Measurements from ENCODE around the gene HPD. TPM values are rescaled to one million over a fixed set of nuclear protein-coding genes. Genes with fewer than 3 reads are reported as not detected.

Gene HPD
- total RNA-seq, 2 donors from 2014 or later: 1.2 to 6.8 TPM

DNA sequence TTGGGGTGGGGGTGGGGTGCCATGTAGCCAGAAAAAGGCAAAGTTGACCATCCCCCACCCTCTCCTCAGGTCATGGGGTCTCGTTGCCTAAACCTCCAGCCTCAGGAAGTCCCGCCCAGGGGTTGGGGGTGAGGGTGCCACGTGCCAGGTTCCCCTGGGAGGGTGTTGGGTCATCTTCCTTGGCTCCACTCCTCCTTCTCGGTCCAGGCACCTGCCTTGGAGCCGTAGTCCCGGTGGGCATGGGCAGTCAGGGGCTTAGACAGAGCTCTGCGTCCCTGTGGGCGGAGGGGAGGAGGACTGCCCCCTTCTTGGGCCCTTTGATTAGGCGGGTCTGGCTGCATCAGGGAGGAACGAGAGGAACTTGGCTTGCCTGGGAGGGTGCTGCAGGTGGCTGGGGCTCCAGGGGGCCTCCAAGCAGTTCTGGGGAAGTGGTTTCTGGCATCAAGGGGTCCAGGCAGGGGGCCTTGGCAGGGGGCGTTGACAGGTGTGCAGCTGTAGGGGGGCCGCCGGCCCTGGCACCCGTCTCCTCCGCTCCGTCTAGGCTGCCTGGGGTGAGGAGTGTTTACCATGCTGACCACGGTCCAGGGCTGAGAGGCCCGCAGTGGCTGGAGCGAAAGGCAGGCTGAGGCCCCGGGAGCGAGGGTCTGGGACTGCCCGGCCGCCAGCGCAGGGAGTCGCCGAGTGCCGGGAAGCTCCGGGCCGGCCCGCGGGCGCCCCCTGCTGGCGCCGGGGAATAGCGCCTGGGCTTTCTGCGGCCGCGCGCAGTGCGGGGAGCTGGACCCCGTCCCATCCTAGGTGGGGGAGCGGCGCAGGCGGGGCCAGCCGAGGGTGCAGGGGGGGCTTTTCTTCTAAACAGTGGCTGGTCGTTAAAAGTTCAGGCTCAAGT is 47.0 kb downstream of the HPD start:
- H3K27ac ChIP-seq: peak overlapping the region; percentile 62 to 69
- H3K27me3 ChIP-seq (replicated peaks; ENCODE audit: insufficient read depth): no peaks in the 10 kb centered on the region
- peaks cover 26 to 55% of the 10 kb centered on the region in 2 donors for H3K4me1 ChIP-seq (ENCODE audit: control insufficient read depth in 1 of 2, low read depth in 2 of 2)
- H3K36me3 ChIP-seq: peaks cover 47% of the 10 kb centered on the region
- TF ChIP-seq, protein P1, sequence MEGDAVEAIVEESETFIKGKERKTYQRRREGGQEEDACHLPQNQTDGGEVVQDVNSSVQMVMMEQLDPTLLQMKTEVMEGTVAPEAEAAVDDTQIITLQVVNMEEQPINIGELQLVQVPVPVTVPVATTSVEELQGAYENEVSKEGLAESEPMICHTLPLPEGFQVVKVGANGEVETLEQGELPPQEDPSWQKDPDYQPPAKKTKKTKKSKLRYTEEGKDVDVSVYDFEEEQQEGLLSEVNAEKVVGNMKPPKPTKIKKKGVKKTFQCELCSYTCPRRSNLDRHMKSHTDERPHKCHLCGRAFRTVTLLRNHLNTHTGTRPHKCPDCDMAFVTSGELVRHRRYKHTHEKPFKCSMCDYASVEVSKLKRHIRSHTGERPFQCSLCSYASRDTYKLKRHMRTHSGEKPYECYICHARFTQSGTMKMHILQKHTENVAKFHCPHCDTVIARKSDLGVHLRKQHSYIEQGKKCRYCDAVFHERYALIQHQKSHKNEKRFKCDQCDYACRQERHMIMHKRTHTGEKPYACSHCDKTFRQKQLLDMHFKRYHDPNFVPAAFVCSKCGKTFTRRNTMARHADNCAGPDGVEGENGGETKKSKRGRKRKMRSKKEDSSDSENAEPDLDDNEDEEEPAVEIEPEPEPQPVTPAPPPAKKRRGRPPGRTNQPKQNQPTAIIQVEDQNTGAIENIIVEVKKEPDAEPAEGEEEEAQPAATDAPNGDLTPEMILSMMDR (IDR thresholded peaks at IDR 0.05): peak; percentile 100
- DNase-seq (ENCODE audit: low spot score) (no peak), ATAC-seq (ENCODE audit: insufficient number of reproducible peaks, low FRiP score, low read depth) (peak; percentile 72)
- no peaks in the 10 kb centered on the region for H3K9me3 ChIP-seq
- peak overlapping the region; percentile 84 for H3K4me3 ChIP-seq

DNA sequence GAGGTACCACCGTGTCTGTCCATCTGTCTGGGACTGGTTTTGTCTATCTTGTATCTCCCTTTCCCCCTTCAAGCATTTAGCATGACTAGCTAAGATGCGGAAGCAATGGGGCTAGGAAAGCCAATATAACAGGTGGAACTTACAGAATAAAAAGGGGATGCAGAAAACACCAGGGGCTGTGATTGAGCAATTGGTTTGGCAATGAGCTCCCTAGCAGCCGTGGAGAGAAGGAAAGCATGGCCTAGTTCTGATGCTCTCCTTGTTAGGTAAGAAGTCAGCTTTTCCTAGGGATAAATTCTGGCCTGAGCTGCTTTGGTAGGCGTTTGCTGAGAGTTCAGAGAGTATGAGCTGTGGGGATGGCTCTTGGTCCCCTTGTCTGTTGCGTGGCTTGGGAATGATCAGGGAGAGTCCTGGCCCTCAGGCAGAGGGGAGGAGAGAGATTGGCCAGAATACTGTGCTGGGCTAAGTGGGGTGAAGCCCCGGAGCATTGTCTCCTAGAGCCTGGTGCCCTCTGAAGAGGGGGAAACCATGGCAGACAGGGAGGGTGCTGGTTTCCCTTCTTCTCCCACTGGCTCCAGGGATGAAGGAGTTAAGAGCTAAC is 47.7 kb downstream of the HPD start:
- Histone ChIP-seq H3K4me1 (ENCODE audit: control insufficient read depth in 1 of 2, low read depth in 2 of 2) (peaks cover 34 to 62% of the 10 kb centered on the region in 2 donors), H3K36me3 (peaks cover 43% of the 10 kb centered on the region), H3K4me3 (peak overlapping the region; percentile 84), H3K9me3 (no peaks in the 10 kb centered on the region), H3K27ac (peak overlapping the region; percentile 62 to 69), H3K27me3 (replicated peaks; ENCODE audit: insufficient read depth) (no peaks in the 10 kb centered on the region)
- no peak for DNase-seq (ENCODE audit: low spot score)
- TF ChIP-seq, protein P1 (IDR thresholded peaks at IDR 0.05): no peak
- ATAC-seq (ENCODE audit: insufficient number of reproducible peaks, low FRiP score, low read depth): no peak

DNA sequence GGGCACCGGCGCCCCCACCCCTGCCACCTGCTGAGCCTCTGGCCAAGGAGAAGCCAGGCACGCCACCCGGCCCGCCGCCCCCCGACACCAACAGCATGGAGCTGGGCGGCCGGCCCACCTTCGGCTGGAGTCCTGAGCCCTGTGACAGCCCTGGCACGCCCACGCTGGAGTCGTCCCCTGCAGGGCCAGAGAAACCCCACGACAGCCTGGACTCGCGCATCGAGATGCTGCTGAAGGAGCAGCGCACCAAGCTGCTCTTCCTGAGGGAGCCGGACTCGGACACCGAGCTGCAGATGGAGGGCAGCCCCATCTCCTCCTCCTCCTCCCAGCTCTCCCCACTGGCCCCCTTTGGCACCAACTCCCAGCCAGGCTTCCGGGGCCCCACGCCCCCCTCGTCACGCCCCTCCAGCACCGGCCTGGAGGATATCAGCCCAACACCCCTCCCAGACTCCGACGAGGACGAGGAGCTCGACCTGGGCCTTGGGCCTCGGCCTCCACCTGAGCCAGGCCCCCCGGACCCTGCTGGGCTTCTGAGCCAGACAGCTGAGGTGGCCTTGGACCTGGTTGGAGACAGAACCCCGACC is 48.3 kb downstream of the HPD start:
- no peak for DNase-seq (ENCODE audit: low spot score)
- no peak for ATAC-seq (ENCODE audit: insufficient number of reproducible peaks, low FRiP score, low read depth)
- Histone ChIP-seq H3K27ac (no peak overlapping the region), H3K4me1 (ENCODE audit: control insufficient read depth in 1 of 2, low read depth in 2 of 2) (peaks cover 37 to 65% of the 10 kb centered on the region in 2 donors), H3K9me3 (no peaks in the 10 kb centered on the region), H3K4me3 (no peak overlapping the region), H3K27me3 (replicated peaks; ENCODE audit: insufficient read depth) (no peaks in the 10 kb centered on the region), H3K36me3 (peaks cover 40% of the 10 kb centered on the region)
- TF ChIP-seq, protein P1 (IDR thresholded peaks at IDR 0.05): no peak

DNA sequence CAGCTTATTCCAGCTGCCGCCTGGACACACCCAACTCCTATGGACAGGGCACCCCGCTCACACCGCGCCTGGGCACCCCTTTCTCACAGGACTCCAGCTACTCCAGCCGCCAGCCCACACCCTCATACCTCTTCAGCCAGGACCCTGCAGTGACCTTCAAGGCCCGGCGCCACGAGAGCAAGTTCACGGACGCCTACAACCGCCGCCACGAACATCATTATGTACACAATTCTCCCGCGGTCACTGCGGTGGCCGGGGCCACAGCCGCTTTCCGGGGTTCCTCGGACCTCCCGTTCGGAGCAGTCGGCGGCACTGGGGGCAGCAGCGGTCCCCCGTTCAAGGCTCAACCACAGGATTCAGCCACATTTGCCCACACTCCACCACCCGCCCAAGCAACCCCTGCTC is 48.9 kb downstream of the HPD start:
- TF ChIP-seq, protein P1 (IDR thresholded peaks at IDR 0.05): no peak
- Histone ChIP-seq H3K4me1 (ENCODE audit: control insufficient read depth in 1 of 2, low read depth in 2 of 2) (peaks cover 37 to 65% of the 10 kb centered on the region in 2 donors), H3K27me3 (replicated peaks; ENCODE audit: insufficient read depth) (no peaks in the 10 kb centered on the region), H3K4me3 (no peak overlapping the region), H3K27ac (no peak overlapping the region), H3K9me3 (no peaks in the 10 kb centered on the region), H3K36me3 (peaks cover 36% of the 10 kb centered on the region)
- DNase-seq (ENCODE audit: low spot score) (no peak), ATAC-seq (ENCODE audit: insufficient number of reproducible peaks, low FRiP score, low read depth) (no peak)

DNA sequence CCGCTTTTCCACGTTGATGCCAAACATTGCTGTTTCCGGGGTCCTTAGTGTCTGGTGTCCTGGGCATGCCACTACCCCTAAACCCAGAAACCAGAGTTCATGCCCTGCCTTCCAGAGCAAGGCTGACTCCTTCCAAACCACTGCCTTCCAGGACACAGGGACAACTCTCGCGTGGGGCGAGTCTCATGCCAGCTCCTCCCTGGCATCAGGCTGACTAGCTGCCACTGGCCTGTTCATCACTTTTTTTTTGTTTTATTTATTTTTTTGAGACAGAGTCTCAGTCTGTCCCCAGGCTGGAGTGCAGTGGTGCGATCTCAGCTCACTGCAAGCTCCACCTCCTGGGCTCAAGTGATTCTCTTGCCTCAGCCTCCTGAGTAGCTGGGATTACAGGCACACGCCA is 50.0 kb downstream of the HPD start:
- no peaks in the 10 kb centered on the region for H3K27me3 ChIP-seq (replicated peaks; ENCODE audit: insufficient read depth)
- H3K4me1 ChIP-seq (ENCODE audit: control insufficient read depth in 1 of 2, low read depth in 2 of 2): peaks cover 37 to 63% of the 10 kb centered on the region in 2 donors
- H3K4me3 ChIP-seq: no peak overlapping the region
- peaks cover 29% of the 10 kb centered on the region for H3K36me3 ChIP-seq
- no peaks in the 10 kb centered on the region for H3K9me3 ChIP-seq
- ATAC-seq (ENCODE audit: insufficient number of reproducible peaks, low FRiP score, low read depth): no peak
- no peak for DNase-seq (ENCODE audit: low spot score)
- TF ChIP-seq, protein P1 (IDR thresholded peaks at IDR 0.05): no peak
- no peak overlapping the region for H3K27ac ChIP-seq
